ENCODE data around the gene LTK.

The LTK gene

GRCh38 chr15:41523097-41523496 is 9.5 kb upstream of the LTK start:
- no peak for DNase-seq

- no peak for DNase-seq
Measured at GRCh38 chr15:41521614-41522013, 8.0 kb upstream of the LTK start.

- DNase-seq = no peak
Measured at GRCh38 chr15:41520636-41521035, 7.0 kb upstream of the LTK start.

GRCh38 chr15:41517895-41518449 is 4.3 kb upstream of the LTK start:
- no peak for DNase-seq

- DNase-seq = peak; percentile 23
Measured at GRCh38 chr15:41512940-41513505, 604 bp downstream of the LTK start.

GRCh38 chr15:41512512-41512939 is 1.1 kb downstream of the LTK start:
- DNase-seq = no peak

- no peak for DNase-seq
Measured at GRCh38 chr15:41511899-41512369, 1.7 kb downstream of the LTK start.

- DNase-seq = no peak
Measured at GRCh38 chr15:41511331-41511898, 2.2 kb downstream of the LTK start.

GRCh38 chr15:41510728-41511127 is 2.9 kb downstream of the LTK start:
- DNase-seq = no peak

- no peak for DNase-seq
Measured at GRCh38 chr15:41507820-41508290, 5.8 kb downstream of the LTK start.

- no peak for DNase-seq
Measured at GRCh38 chr15:41506796-41507341, 6.8 kb downstream of the LTK start.

GRCh38 chr15:41505776-41506175 is 7.9 kb downstream of the LTK start:
- DNase-seq = no peak

- DNase-seq = no peak
Measured at GRCh38 chr15:41504751-41505492, 8.7 kb downstream of the LTK start.

GRCh38 chr15:41503669-41504010 is 10.0 kb downstream of the LTK start:
- no peak for DNase-seq

- DNase-seq = no peak
Measured at GRCh38 chr15:41502795-41503668, 10.6 kb downstream of the LTK start.

- no peak for DNase-seq
Measured at GRCh38 chr15:41501931-41502794, 11.5 kb downstream of the LTK start.

- no peak for DNase-seq
Measured at GRCh38 chr15:41501191-41501917, 12.3 kb downstream of the LTK start.

- peak; percentile 94 for DNase-seq
Measured at GRCh38 chr15:41499109-41499851, 14.3 kb downstream of the LTK start.

GRCh38 chr15:41498657-41499056 is 15.0 kb downstream of the LTK start:
- DNase-seq = peak; percentile 31
